DMS53 treated with DMSO at 0.1 percent for 48 hours (cell line): Measurements from ENCODE around the gene KLHL7.
"Not testable (repeated sequence)": the region's sequence is repeated elsewhere in the genome, so short reads cannot be mapped to it uniquely, and the experiment has no call there.

Experiments
- DNase-seq: peaks from one replicate; lab custom pipeline; 2025; ENCODE audit not compliant: unreplicated experiment; lab: John Stamatoyannopoulos, UW

Gene KLHL7

GRCh38 chr7:23175938-23176337 is 70.4 kb downstream of the KLHL7 start:
- DNase-seq = no peak

- peak; percentile 100 for DNase-seq
These were observed 76.3 kb downstream of the KLHL7 start, which contains the start of gene NUP42 for GRCh38 chr7:23181684-23182553. TSS of gene NUP42 (plus strand) at chr7:23182048. CDS start at chr7:23182086, 38 bp downstream.

- DNase-seq = no peak
These were observed 77.9 kb downstream of the KLHL7 start for GRCh38 chr7:23183279-23184012.

- DNase-seq = no peak
These were observed 78.7 kb downstream of the KLHL7 start for GRCh38 chr7:23184291-23184690.

- DNase-seq = peak; percentile 20
These were observed 79.2 kb downstream of the KLHL7 start for GRCh38 chr7:23184709-23185359.

- DNase-seq = no peak
These were observed 80.4 kb downstream of the KLHL7 start for GRCh38 chr7:23185980-23186379.

GRCh38 chr7:23191022-23191421 is 85.4 kb downstream of the KLHL7 start:
- DNase-seq = no peak

- not testable (repeated sequence) for DNase-seq
These were observed 88.2 kb downstream of the KLHL7 start for GRCh38 chr7:23193650-23194227.

- DNase-seq = no peak
These were observed 90.7 kb downstream of the KLHL7 start for GRCh38 chr7:23196306-23196705.

- DNase-seq = not testable (repeated sequence)
These were observed 92.2 kb downstream of the KLHL7 start for GRCh38 chr7:23197745-23198144.

- no peak for DNase-seq
These were observed 94.7 kb downstream of the KLHL7 start for GRCh38 chr7:23200331-23200730.

GRCh38 chr7:23204241-23204640 is 98.7 kb downstream of the KLHL7 start:
- no peak for DNase-seq

GRCh38 chr7:23205577-23205908 is 100.0 kb downstream of the KLHL7 start:
- DNase-seq = peak; percentile 32

- peak; percentile 43 for DNase-seq
These were observed 100.6 kb downstream of the KLHL7 start for GRCh38 chr7:23205909-23206767.

- DNase-seq = peak; percentile 71
These were observed 101.4 kb downstream of the KLHL7 start for GRCh38 chr7:23207021-23207420.

GRCh38 chr7:23207884-23208283 is 102.3 kb downstream of the KLHL7 start:
- no peak for DNase-seq

- DNase-seq = no peak
These were observed 102.7 kb downstream of the KLHL7 start for GRCh38 chr7:23208316-23208715.

GRCh38 chr7:23210506-23210905 is 104.9 kb downstream of the KLHL7 start:
- no peak for DNase-seq

- peak; percentile 42 for DNase-seq
These were observed 106.0 kb downstream of the KLHL7 start for GRCh38 chr7:23211589-23211988.

GRCh38 chr7:23212395-23212794 is 106.8 kb downstream of the KLHL7 start:
- DNase-seq = no peak
